ENCODE measurements around the gene HYI. TPM values are rescaled to one million over a fixed set of nuclear protein-coding genes. Genes with fewer than 3 reads are reported as not detected.
"Not testable (repeated sequence)": the region's sequence is repeated elsewhere in the genome, so short reads cannot be mapped to it uniquely, and the experiment has no call there.

The HYI gene
- polyA plus RNA-seq, 1 donor: 35.4 TPM

- DNase-seq: no peak
Measured at GRCh38 chr1:43432171-43432860, 21.4 kb downstream of the HYI start.

- no peak for DNase-seq
Measured at GRCh38 chr1:43431676-43432075, 22.1 kb downstream of the HYI start.

- no peak for DNase-seq
Measured at GRCh38 chr1:43430831-43431230, 22.9 kb downstream of the HYI start.

GRCh38 chr1:43427941-43428340 is 25.8 kb downstream of the HYI start:
- no peak for DNase-seq

GRCh38 chr1:43427524-43427923 is 26.2 kb downstream of the HYI start:
- DNase-seq: no peak

GRCh38 chr1:43426221-43426620 is 27.5 kb downstream of the HYI start:
- DNase-seq: no peak

GRCh38 chr1:43425045-43425444 is 28.7 kb downstream of the HYI start:
- DNase-seq: no peak

DNA sequence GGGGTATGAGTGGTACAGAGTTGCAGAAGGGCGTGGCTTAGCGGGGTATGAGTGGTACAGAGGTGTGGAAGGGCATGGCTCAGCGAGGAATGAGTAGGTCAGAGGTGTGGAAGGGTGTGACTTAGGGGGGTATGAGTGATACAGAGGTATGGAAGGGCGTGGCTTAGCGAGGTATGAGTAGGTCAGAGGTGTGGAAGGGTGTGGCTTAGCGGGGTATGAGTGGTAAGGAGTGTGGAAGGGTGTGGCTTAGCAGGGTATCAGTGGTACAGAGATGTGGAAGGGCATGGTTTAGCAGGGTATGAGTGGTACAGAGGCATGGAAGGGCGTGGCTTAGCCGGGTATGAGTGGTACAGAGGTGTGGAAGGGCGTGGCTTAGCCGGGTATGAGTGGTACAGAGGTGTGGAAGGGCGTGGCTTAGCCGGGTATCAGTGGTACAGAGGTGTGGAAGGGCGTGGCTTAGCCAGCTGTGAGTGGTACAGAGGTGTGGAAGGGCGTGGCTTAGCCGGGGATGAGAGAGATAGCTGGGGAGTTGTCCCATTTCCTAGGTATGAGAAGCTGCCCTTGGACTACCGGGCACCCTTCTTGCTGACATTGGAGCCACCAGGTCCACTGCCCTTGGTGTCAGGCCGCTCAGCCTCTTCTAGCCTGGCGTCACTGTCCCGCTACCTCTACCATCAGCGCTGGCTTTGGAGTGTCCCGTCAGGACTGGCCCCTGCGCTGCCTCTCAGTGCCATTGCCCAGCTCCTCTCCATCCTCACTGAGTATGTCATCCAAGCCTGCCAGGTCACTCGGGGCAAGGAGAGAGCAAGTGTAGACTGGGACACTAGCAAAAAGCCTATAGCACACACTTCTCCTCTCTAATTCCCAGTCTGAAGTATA is 29.8 kb downstream of the HYI start:
- no peak for DNase-seq

DNA sequence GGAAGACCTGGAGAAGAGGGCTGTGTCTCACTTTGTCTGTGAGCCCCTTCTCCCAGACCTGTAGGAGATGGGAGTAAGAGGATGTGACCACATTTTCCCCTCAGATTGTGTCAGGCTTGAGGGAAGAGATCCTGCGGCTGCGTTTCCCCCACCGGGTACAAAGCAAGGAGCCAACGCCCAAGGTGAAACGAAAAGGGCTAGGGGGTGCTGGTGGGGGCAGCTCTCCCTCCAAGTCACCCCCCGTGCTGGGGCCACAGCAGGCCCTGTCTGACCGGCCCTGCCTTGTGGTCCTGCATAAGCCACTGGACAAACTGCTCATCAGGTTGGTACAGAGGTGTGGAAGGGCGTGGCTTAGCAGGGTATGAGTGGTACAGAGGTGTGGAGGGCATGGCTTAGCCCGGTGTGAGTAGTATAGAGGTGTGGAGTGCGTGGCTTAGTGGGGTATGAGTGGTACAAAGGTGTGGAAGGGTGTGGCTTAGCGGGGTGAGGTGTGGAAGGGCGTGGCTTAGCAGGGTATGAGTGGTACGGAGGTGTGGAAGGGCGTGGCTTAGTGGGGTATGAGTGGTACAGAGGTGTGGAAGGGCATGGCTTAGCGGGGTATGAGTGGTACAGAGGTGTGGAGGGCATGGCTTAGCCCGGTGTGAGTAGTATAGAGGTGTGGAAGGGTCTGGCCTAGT is 30.6 kb downstream of the HYI start:
- DNase-seq: no peak

DNA sequence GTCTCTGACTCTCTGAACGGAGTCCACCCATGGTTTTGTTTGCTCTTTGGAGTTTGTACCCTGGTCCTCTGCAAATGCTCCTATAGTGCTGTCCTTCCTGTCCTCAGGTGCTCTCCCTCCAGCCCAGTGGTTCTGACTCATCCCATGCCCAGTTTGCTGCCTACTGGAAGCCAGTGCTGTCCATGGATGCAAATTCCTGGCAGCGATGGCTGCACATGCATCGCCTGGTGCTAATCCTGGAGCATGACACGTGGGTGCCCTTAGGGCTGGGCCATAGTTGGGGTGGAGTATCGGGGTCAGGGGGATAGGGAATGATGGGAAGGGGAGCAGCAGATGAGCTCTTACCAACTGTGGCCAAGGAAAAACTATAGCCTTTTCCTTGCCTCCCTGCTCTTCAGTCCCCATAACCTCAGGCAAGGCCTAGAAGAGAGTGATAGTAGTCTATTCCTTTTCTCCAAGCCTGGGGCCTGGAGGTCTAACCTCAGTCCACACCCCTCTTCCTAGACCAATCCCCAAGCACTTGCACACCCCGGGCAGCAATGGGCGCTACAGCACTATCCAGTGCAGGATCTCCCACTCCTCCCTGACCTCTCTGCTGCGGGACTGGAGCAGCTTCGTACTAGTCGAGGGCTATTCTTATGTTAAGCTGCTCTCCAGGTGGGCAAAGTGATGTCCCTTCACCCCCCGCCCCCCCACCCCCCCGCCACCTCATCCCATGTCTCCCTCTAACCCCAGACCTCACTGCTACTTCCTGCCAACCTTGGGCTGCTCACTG is 31.6 kb downstream of the HYI start:
- no peak for DNase-seq

- no peak for DNase-seq
Measured at GRCh38 chr1:43421396-43421795, 32.3 kb downstream of the HYI start.

DNA sequence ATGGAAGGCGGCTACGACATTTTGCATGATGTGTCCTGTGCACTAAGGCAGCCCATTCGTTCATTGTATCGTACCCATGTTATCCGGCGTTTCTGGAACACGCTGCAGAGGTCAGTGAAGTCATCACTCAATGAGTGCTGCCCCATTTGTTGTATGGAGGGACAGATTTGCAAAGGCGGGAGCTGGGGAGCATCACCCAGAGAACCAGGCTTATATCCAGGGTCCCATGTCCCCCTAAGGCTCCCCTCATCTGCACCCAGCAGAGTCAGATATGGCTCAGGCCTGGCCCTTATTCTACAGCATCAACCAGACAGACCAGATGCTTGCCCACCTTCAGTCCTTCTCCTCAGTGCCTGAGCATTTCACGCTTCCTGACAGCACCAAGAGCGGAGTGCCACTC is 32.9 kb downstream of the HYI start:
- DNase-seq: no peak

- no peak for DNase-seq
Measured at GRCh38 chr1:43419627-43420425, 33.9 kb downstream of the HYI start.

DNA sequence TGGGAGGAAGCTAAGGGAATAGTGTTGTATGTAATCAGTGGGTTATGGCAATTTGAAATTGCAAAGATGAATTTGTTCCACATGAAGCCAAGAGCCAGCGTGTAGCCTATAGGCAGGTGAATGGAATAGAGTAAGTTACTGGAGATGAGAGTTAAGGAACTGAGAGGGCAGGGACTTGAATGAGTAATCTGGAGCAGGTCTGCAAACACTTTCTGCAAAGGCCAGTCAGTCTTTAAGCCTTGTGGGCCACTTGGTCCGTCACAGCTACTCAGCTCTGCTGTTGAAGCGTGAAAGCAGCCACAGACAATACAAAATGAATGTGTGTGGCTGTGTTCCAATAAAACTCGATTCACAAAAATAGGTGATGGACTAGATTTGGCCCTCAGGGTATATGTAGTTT is 34.9 kb downstream of the HYI start:
- DNase-seq: no peak

- DNase-seq: no peak
Measured at GRCh38 chr1:43415901-43416300, 37.8 kb downstream of the HYI start.

DNA sequence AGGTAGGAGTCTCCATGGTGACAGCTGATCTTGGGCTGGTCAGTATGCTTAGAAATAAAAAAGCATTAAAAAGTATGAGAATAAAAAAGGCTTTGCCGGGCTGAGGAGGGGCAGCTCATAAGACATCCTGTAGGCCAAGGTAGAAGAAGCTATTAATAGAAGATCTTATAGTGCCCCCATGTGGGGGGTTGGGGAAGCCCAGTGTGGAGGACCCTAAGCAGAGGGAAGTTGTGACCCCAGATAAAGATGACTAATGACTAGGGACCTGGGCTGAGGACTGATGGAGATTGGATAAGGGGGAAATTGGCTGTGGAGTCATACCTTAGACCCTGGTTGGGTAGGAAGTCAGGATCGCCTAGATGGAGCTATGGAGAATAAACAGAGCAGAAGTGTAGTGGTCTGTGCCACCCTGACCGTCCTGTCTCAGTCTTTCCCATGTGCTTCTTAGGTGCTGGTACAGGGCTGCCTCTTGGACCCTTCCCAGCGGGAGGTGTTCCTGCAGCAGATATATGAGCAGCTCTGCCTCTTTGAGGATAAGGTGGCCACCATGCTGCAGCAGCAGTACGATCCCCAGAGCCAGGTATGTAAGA is 39.0 kb downstream of the HYI start:
- peak; percentile 42 for DNase-seq

DNA sequence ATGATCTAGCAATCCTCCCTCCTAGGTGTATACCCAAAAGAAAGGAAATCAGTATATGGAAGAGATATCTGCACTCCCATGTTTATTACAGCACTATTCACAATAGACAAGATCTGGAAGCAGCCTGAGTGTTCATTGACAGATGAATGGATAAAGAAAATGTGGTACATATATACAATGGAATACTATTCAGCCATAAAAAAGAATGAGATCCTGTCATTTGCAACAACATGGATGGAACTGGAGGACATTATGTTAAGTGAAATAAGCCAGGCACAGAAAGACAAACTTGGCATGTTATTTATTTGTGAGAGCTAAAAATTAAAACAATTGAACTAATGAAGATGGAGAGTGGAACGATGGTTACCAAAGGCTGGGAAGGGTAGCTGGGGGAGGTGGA is 40.3 kb downstream of the HYI start:
- not testable (repeated sequence) for DNase-seq

- DNase-seq: no peak
Measured at GRCh38 chr1:43410571-43410970, 43.2 kb downstream of the HYI start.

DNA sequence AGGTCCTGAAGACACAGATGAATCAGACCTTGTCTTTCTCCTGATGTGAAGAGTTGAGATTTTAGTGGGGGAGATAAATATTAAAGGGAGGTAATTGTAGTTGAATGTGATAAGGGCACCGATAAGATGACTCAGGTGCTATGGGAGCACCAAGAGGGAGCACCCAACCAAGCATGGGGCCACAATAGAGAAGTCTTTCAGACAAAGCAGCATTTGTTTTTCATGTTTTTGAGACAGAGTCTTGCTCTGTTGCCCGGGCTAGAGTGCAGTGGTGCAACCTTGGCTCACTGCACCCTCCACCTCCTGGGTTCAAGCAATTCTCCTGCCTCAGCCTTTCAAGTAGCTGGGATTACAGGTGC is 47.9 kb downstream of the HYI start:
- DNase-seq: no peak

GRCh38 chr1:43405219-43405875 is 48.4 kb downstream of the HYI start:
- no peak for DNase-seq

GRCh38 chr1:43404353-43404752 is 49.4 kb downstream of the HYI start:
- DNase-seq: no peak

Measured in left kidney (tissue), 2 donors.